GM20431 (cell line): ENCODE results near the gene LAX1.
"Not testable (repeated sequence)": the region's sequence is repeated elsewhere in the genome, so short reads cannot be mapped to it uniquely, and the experiment has no call there.

Experiments
- in situ Hi-C: fragments of 300-500 bp; cut with MseI, MboI; formaldehyde crosslinking; loops from one replicate; pipeline ENCODE4 v1.15.0; 2020; ENCODE audit warnings: low sequenced_read_pairs; ENCODE audit not compliant: unreplicated experiment

LAX1 gene

GRCh38 chr1:203765029-203765837, at the start of gene LAX1:
LAX1 (plus strand) TSS chr1:203765183; CDS start chr1:203765566, 383 bp downstream.
- in situ Hi-C loops, result no loop called here

- in situ Hi-C loops, result no loop called here
Observed at GRCh38 chr1:203717120-203717519, 47.9 kb upstream of the LAX1 start.

GRCh38 chr1:203720242-203720641, 44.7 kb upstream of the LAX1 start:
- in situ Hi-C loops, result no loop called here

GRCh38 chr1:203722909-203723308, 42.1 kb upstream of the LAX1 start:
- in situ Hi-C loops, result no loop called here

- in situ Hi-C loops, result no loop called here
Observed at GRCh38 chr1:203726417-203726867, 38.5 kb upstream of the LAX1 start.

GRCh38 chr1:203733009-203733863, 31.7 kb upstream of the LAX1 start:
- in situ Hi-C loops, result no loop called here

GRCh38 chr1:203742436-203742835, 22.5 kb upstream of the LAX1 start:
- in situ Hi-C loops, result no loop called here

- in situ Hi-C loops, result no loop called here
Observed at GRCh38 chr1:203743091-203743571, 21.9 kb upstream of the LAX1 start.

- in situ Hi-C loops, result no loop called here
Observed at GRCh38 chr1:203744075-203744972, 20.7 kb upstream of the LAX1 start.

- in situ Hi-C loops, result no loop called here
Observed at GRCh38 chr1:203746281-203746680, 18.7 kb upstream of the LAX1 start.

- in situ Hi-C loops, result no loop called here
Observed at GRCh38 chr1:203751051-203751450, 13.9 kb upstream of the LAX1 start.

- in situ Hi-C loops, result not testable (repeated sequence)
Observed at GRCh38 chr1:203751618-203752361, 13.2 kb upstream of the LAX1 start.

GRCh38 chr1:203754455-203754864, 10.5 kb upstream of the LAX1 start:
- in situ Hi-C loops, result no loop called here

- in situ Hi-C loops, result no loop called here
Observed at GRCh38 chr1:203756036-203756435, 8.9 kb upstream of the LAX1 start.

- in situ Hi-C loops, result not testable (repeated sequence)
Observed at GRCh38 chr1:203758749-203759148, 6.2 kb upstream of the LAX1 start.

- in situ Hi-C loops, result no loop called here
Observed at GRCh38 chr1:203760506-203760905, 4.5 kb upstream of the LAX1 start.

- in situ Hi-C loops, result not testable (repeated sequence)
Observed at GRCh38 chr1:203761958-203762357, 3.0 kb upstream of the LAX1 start.

GRCh38 chr1:203763505-203763904, 1.5 kb upstream of the LAX1 start:
- in situ Hi-C loops, result no loop called here
